Activated naive CD8-positive, alpha-beta T cell treated with anti-CD3 and anti-CD28 coated beads, Interleukin-2, amount 50 U/mL, for 16 hours (primary cell): ENCODE results near the gene RUFY1.
"Not testable (repeated sequence)": the region's sequence is repeated elsewhere in the genome, so short reads cannot be mapped to it uniquely, and the experiment has no call there.

Experiments used
- DNase-seq: peaks from one replicate; pipeline ENCODE4 v3.0.0-alpha.2; 2020; ENCODE audit warnings: low read depth, low spot score

The RUFY1 gene

GRCh38 chr5:179550511-179551342 is at the start of gene RUFY1:
TSS of gene RUFY1 (plus strand) at chr5:179550554. CDS start at chr5:179550570, 16 bp downstream.
- peak; percentile 42 for DNase-seq

GRCh38 chr5:179501997-179502396 is 48.4 kb upstream of the RUFY1 start:
- DNase-seq: not testable (repeated sequence)

GRCh38 chr5:179502420-179502819 is 47.9 kb upstream of the RUFY1 start:
- DNase-seq: not testable (repeated sequence)

GRCh38 chr5:179504191-179504590 is 46.2 kb upstream of the RUFY1 start:
- DNase-seq: no peak

- no peak for DNase-seq
These were observed 45.6 kb upstream of the RUFY1 start for GRCh38 chr5:179504600-179505396.

GRCh38 chr5:179505636-179506261 is 44.6 kb upstream of the RUFY1 start:
- no peak for DNase-seq

- DNase-seq: no peak
These were observed 41.1 kb upstream of the RUFY1 start for GRCh38 chr5:179509239-179509638.

GRCh38 chr5:179509845-179510244 is 40.5 kb upstream of the RUFY1 start:
- no peak for DNase-seq

GRCh38 chr5:179512452-179513000 is 37.8 kb upstream of the RUFY1 start:
- DNase-seq: no peak

- not testable (repeated sequence) for DNase-seq
These were observed 34.9 kb upstream of the RUFY1 start for GRCh38 chr5:179515501-179515900.

- no peak for DNase-seq
These were observed 34.1 kb upstream of the RUFY1 start for GRCh38 chr5:179516221-179516620.

- DNase-seq: not testable (repeated sequence)
These were observed 32.6 kb upstream of the RUFY1 start for GRCh38 chr5:179517746-179518145.

- DNase-seq: not testable (repeated sequence)
These were observed 32.0 kb upstream of the RUFY1 start for GRCh38 chr5:179518369-179518768.

- not testable (repeated sequence) for DNase-seq
These were observed 30.8 kb upstream of the RUFY1 start for GRCh38 chr5:179519416-179520070.

GRCh38 chr5:179522107-179522506 is 28.2 kb upstream of the RUFY1 start:
- DNase-seq: not testable (repeated sequence)

- DNase-seq: no peak
These were observed 23.4 kb upstream of the RUFY1 start for GRCh38 chr5:179526978-179527377.

GRCh38 chr5:179530069-179530998 is 20.0 kb upstream of the RUFY1 start:
- peak; percentile 52 for DNase-seq

- DNase-seq: no peak
These were observed 17.3 kb upstream of the RUFY1 start for GRCh38 chr5:179533024-179533423.

- DNase-seq: no peak
These were observed 16.4 kb upstream of the RUFY1 start for GRCh38 chr5:179533907-179534306.

- DNase-seq: no peak
These were observed 15.9 kb upstream of the RUFY1 start for GRCh38 chr5:179534431-179534830.
